RWPE2 (cell line): ENCODE data around the gene LDLRAD2.
A peak's percentile ranks its signal among the peaks of the same experiment; 100 is the strongest.
"Not testable (repeated sequence)": the region's sequence is repeated elsewhere in the genome, so short reads cannot be mapped to it uniquely, and the experiment has no call there.

Source experiments
- ATAC-seq: fragments of 200-7000 bp; cut with Tn5 transposase; 3 replicates; pipeline ENCODE4 v1.9.1; 2021; ENCODE audit warnings: low read depth
- DNase-seq: peaks from one replicate; pipeline ENCODE4 v3.0.0-alpha.2; 2020; ENCODE audit warnings: low spot score
- H3K27ac ChIP-seq: fragments of 450-650 bp; 2 replicates; pipeline ENCODE4 v1.5.1; 2017; ENCODE audit warnings: mild to moderate bottlenecking; ENCODE audit not compliant: poor library complexity, severe bottlenecking
- H3K27me3 ChIP-seq: fragments of 250-450 bp; sonication (Bioruptor Pico); 2 replicates; pipeline ENCODE4 v1.5.1; 2021; ENCODE audit warnings: mild to moderate bottlenecking, moderate library complexity; ENCODE audit not compliant: insufficient read depth, poor library complexity, severe bottlenecking
- H3K36me3 ChIP-seq: fragments of 250-450 bp; sonication (Bioruptor Pico); 2 replicates; pipeline ENCODE4 v1.5.1; 2020; ENCODE audit warnings: low read depth, mild to moderate bottlenecking, moderate library complexity
- H3K4me1 ChIP-seq: fragments of 250-450 bp; sonication (Bioruptor Pico); 2 replicates; pipeline ENCODE4 v1.5.1; 2021; ENCODE audit warnings: mild to moderate bottlenecking, moderate library complexity; ENCODE audit not compliant: insufficient read depth, poor library complexity, severe bottlenecking
- H3K4me3 ChIP-seq: fragments of 250-450 bp; sonication (Bioruptor Pico); 2 replicates; pipeline ENCODE4 v1.5.1; 2021; ENCODE audit warnings: mild to moderate bottlenecking, moderate library complexity; ENCODE audit not compliant: severe bottlenecking
- H3K9me3 ChIP-seq: fragments of 250-450 bp; sonication (Bioruptor Pico); 2 replicates; pipeline ENCODE4 v1.5.1; 2021; ENCODE audit warnings: mild to moderate bottlenecking, moderate library complexity; ENCODE audit not compliant: severe bottlenecking
- CTCF ChIP-seq: fragments of 450-650 bp; IDR thresholded peaks from one replicate; pipeline ENCODE4 v1.5.1; 2017; ENCODE audit warnings: mild to moderate bottlenecking, moderate library complexity; ENCODE audit not compliant: poor library complexity, severe bottlenecking

The LDLRAD2 gene

GRCh38 chr1:21783679-21784603 lies 28.1 kb upstream of the LDLRAD2 start:
- Histone ChIP-seq H3K27me3 (no peaks in the 10 kb centered on the region), H3K4me3 (peak overlapping the region; percentile 76), H3K27ac (peak overlapping the region; percentile 93), H3K4me1 (peaks cover 21% of the 10 kb centered on the region), H3K9me3 (peaks cover 4% of the 10 kb centered on the region), H3K36me3 (peaks cover 4% of the 10 kb centered on the region)
- DNase-seq (no peak), ATAC-seq (no peak)
- TF ChIP-seq CTCF: no peak

GRCh38 chr1:21785764-21786163 lies 26.3 kb upstream of the LDLRAD2 start:
- Histone ChIP-seq H3K4me1 (peaks cover 13% of the 10 kb centered on the region), H3K27ac (peak overlapping the region; percentile 97)
- not testable (repeated sequence) for ATAC-seq, H3K36me3 ChIP-seq, H3K9me3 ChIP-seq, H3K27me3 ChIP-seq, H3K4me3 ChIP-seq, DNase-seq

- no peaks in the 10 kb centered on the region for H3K27me3 ChIP-seq
Observed at GRCh38 chr1:21786640-21787039, 25.4 kb upstream of the LDLRAD2 start.

GRCh38 chr1:21793104-21793503 lies 19.0 kb upstream of the LDLRAD2 start:
- Histone ChIP-seq H3K4me1 (peaks cover 8% of the 10 kb centered on the region), H3K36me3 (no peaks in the 10 kb centered on the region), H3K9me3 (no peaks in the 10 kb centered on the region), H3K27me3 (no peaks in the 10 kb centered on the region), H3K4me3 (no peak overlapping the region), H3K27ac (no peak overlapping the region)
- no peak for DNase-seq
- no peak for TF ChIP-seq CTCF
- no peak for ATAC-seq

More at GRCh38 chr1:21786640-21787039, 25.4 kb upstream of the LDLRAD2 start:
- Histone ChIP-seq H3K9me3 (peaks cover 4% of the 10 kb centered on the region), H3K4me3 (no peak overlapping the region), H3K4me1 (peaks cover 13% of the 10 kb centered on the region), H3K27ac (peak overlapping the region; percentile 97), H3K36me3 (no peaks in the 10 kb centered on the region)
- no peak for DNase-seq
- ATAC-seq: no peak
- TF ChIP-seq CTCF: no peak

- Histone ChIP-seq H3K9me3 (no peaks in the 10 kb centered on the region), H3K27ac (no peak overlapping the region), H3K4me1 (no peaks in the 10 kb centered on the region), H3K27me3 (no peaks in the 10 kb centered on the region), H3K4me3 (no peak overlapping the region), H3K36me3 (no peaks in the 10 kb centered on the region)
- ATAC-seq (no peak), DNase-seq (no peak)
- no peak for TF ChIP-seq CTCF
Observed at GRCh38 chr1:21794656-21795055, 17.4 kb upstream of the LDLRAD2 start.
